ENCODE results near the gene WWOX.

- no peak for TF ChIP-seq CTCF (conservative IDR thresholded peaks at IDR 0.05 in 1 of 2, IDR thresholded peaks at IDR 0.05 in 1 of 2; ENCODE audit: extremely low read depth in 1 of 2, insufficient read depth in 1 of 2, low read depth in 1 of 2, low read length in 2 of 2)
- no peak for TF ChIP-seq EZH2 (IDR thresholded peaks at IDR 0.05; ENCODE audit: borderline replicate concordance, low read length)
These were observed 804.4 kb downstream of the WWOX start for GRCh38 chr16:78903843-78904242.

All from mammary epithelial cell (primary cell).